Esophagus (tissue), 2 donors: Measurements from ENCODE around the gene SLC16A10. TPM values are rescaled to one million over a fixed set of nuclear protein-coding genes. Genes with fewer than 3 reads are reported as not detected.

ENCODE experiments used
- H3K27ac ChIP-seq, 2 donors: one replicate each; pipeline ENCODE4 v1.5.1; 2013; ENCODE audit warnings: low read depth in 2 of 2, mild to moderate bottlenecking in 2 of 2, inconsistent platforms in 1 of 2, low read length in 1 of 2, moderate library complexity in 1 of 2
- H3K27me3 ChIP-seq, 2 donors: one replicate each; pipeline ENCODE4 v1.6.1; 2013; ENCODE audit warnings: low read length in 2 of 2, control low read depth in 1 of 2, mild to moderate bottlenecking in 1 of 2; ENCODE audit not compliant: insufficient read depth in 2 of 2, control insufficient read depth in 1 of 2
- H3K36me3 ChIP-seq, 2 donors: one replicate each; pipeline ENCODE4 v1.6.1; 2013; ENCODE audit warnings: low read length in 1 of 2; ENCODE audit not compliant: control insufficient read depth in 2 of 2, insufficient read depth in 2 of 2
- H3K4me1 ChIP-seq, 2 donors: one replicate each; pipeline ENCODE4 v1.6.1; 2013; ENCODE audit warnings: low read length in 1 of 2; ENCODE audit not compliant: control insufficient read depth in 2 of 2, insufficient read depth in 2 of 2
- H3K4me3 ChIP-seq, 2 donors: one replicate each; pipeline ENCODE4 v1.5.1; 2013; ENCODE audit warnings: low read length in 2 of 2, mild to moderate bottlenecking in 2 of 2, low read depth in 1 of 2, moderate library complexity in 1 of 2
- H3K9me3 ChIP-seq, 2 donors: one replicate each; pipeline ENCODE4 v1.6.1; 2013; ENCODE audit warnings: mild to moderate bottlenecking in 2 of 2, low read depth in 1 of 2, low read length in 1 of 2, moderate library complexity in 1 of 2; ENCODE audit not compliant: control insufficient read depth in 2 of 2, insufficient read depth in 1 of 2
- WGBS, 2 donors: extraction: QIAGEN DNeasy Blood & Tissue Kit; methylation state at CpG; one replicate each; pipeline ENCODE4 v1.1.7; 2013; 5-methylcytosine and 5-hydroxymethylcytosine counted together
- polyA plus RNA-seq, 2 donors: library from polyadenylated mRNA; stranded (reverse); fragments of 200-250 nt; gene quantifications; one replicate each; pipeline ENCODE4 v1.2.3, GENCODE V29; 2013
- donor health status: healthy with polysubstance abuse.
- donor health status: Bipolar disorder and iron deficiency.

Gene SLC16A10
- polyA plus RNA-seq, 2 donors = 0.18 to 0.41 TPM

- 47 to 49% methylated on average over 2 of the region's 2 CpGs for WGBS, 2 donors
- Histone ChIP-seq H3K4me1 (no peaks in the 10 kb centered on the region), H3K9me3 (no peaks in the 10 kb centered on the region), H3K27me3 (no peaks in the 10 kb centered on the region), H3K27ac (no peak overlapping the region), H3K36me3 (no peaks in the 10 kb centered on the region), H3K4me3 (no peak overlapping the region)
Measured at GRCh38 chr6:111204305-111204704, 117.0 kb downstream of the SLC16A10 start.

DNA sequence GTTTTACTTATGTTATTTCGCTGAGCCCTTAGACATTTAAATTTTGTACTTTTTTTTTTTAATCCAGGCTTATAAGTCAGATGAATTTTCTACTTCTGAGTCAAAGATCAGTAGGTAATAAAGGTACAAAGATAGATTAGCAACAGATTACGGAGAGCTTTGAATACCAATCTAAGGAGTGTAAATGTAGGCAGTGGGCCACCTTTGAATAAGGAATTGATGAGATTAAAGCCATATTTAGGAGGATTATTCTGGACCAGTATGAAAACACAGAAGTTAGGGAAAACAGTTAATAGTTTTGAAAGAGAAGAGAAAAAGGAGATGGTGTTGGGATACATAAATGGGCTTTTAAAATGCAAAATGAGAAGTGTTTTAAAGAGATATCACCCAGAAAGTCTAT is 117.6 kb downstream of the SLC16A10 start:
- H3K4me3 ChIP-seq = no peak overlapping the region
- no peaks in the 10 kb centered on the region for H3K4me1 ChIP-seq
- H3K27me3 ChIP-seq = no peaks in the 10 kb centered on the region
- no peak overlapping the region for H3K27ac ChIP-seq
- H3K36me3 ChIP-seq = no peaks in the 10 kb centered on the region
- no peaks in the 10 kb centered on the region for H3K9me3 ChIP-seq
- 68 to 69% methylated on average over 2 of the region's 2 CpGs for WGBS, 2 donors

DNA sequence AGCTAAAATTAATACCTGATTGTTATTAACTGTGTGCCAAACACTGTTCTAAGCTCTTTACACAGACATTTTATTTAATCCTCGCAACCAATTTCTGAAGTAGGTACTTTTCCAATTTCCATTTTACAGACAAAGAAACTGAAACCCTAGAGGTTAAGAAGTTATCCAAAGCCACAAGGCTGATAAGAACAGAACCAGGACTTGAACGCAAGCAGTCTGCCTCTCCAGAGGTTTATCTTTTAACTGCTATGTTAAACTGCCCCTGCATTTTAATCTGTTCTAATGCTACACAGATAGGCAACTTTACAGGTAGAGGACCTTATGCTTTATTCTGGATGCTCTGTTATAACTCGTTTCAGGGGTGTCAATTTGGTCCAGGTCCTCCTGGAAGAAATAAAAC is 118.2 kb downstream of the SLC16A10 start:
- H3K27me3 ChIP-seq = no peaks in the 10 kb centered on the region
- H3K4me3 ChIP-seq = no peak overlapping the region
- no peaks in the 10 kb centered on the region for H3K36me3 ChIP-seq
- no peak overlapping the region for H3K27ac ChIP-seq
- WGBS, 2 donors = 56 to 66% methylated on average over 3 of the region's 3 CpGs
- H3K9me3 ChIP-seq = no peaks in the 10 kb centered on the region
- no peaks in the 10 kb centered on the region for H3K4me1 ChIP-seq

- Histone ChIP-seq H3K36me3 (no peaks in the 10 kb centered on the region), H3K4me1 (no peaks in the 10 kb centered on the region), H3K9me3 (no peaks in the 10 kb centered on the region), H3K27ac (no peak overlapping the region), H3K4me3 (no peak overlapping the region), H3K27me3 (no peaks in the 10 kb centered on the region)
- 69 to 74% methylated on average over 4 of the region's 4 CpGs for WGBS, 2 donors
Measured at GRCh38 chr6:111207141-111207858, 120.0 kb downstream of the SLC16A10 start.

DNA sequence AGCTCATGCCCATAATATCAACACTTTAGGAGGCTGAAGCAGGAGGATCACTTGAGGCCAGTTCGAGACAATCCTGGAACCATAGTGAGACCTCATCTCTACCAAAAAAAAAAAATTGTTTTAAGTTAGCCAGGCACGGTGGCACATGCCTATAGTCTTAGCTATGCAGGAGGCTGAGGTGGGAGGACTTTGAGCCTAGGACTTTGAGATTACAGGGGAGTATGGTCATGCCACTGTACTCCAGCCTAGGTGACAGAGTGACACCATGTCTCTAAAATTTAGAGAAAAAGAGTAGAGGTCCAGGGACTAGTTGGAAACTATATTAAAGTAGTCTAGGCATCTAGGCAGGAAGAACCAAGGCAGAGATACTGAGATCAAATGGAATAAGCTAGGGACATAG is 121.6 kb downstream of the SLC16A10 start:
- 82 to 88% methylated on average over 2 of the region's 2 CpGs for WGBS, 2 donors
- no peak overlapping the region for H3K4me3 ChIP-seq
- H3K36me3 ChIP-seq = no peaks in the 10 kb centered on the region
- H3K27me3 ChIP-seq = no peaks in the 10 kb centered on the region
- H3K9me3 ChIP-seq = no peaks in the 10 kb centered on the region
- H3K4me1 ChIP-seq = no peaks in the 10 kb centered on the region
- no peak overlapping the region for H3K27ac ChIP-seq

DNA sequence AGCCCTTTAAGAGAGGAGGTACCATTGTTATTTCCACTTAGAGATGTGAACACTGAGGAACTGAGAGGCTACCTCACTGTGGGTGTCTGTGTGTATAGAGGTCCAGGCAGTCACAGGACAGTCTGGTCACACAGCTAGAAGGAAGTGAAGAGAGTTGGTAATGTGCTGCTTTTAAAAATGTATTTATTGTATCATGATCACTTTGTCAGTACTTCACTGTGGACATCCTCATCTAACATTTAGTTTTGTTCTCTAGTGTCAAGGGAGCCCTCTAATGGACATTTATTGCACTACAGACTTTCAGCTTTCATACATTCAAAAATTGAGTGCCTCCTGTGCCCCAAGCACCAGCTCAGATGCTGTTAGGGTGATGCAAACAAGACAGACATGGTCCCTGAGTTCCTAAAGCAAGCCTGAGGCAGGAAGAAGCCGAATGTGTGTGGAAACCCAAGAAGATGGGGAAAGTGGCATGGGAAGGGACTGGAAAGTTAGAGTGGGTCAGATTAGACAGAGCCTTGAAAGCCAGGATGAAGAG is 123.0 kb downstream of the SLC16A10 start:
- WGBS, 2 donors = 33 to 34% methylated on average over 1 of the region's 1 CpG
- H3K9me3 ChIP-seq = no peaks in the 10 kb centered on the region
- H3K36me3 ChIP-seq = no peaks in the 10 kb centered on the region
- no peak overlapping the region for H3K27ac ChIP-seq
- H3K4me3 ChIP-seq = no peak overlapping the region
- H3K4me1 ChIP-seq = no peaks in the 10 kb centered on the region
- no peaks in the 10 kb centered on the region for H3K27me3 ChIP-seq

GRCh38 chr6:111211411-111212030 is 124.2 kb downstream of the SLC16A10 start:
- no peak overlapping the region for H3K4me3 ChIP-seq
- H3K4me1 ChIP-seq = no peaks in the 10 kb centered on the region
- H3K27ac ChIP-seq = no peak overlapping the region
- 63 to 76% methylated on average over 6 of the region's 6 CpGs for WGBS, 2 donors
- no peaks in the 10 kb centered on the region for H3K27me3 ChIP-seq
- no peaks in the 10 kb centered on the region for H3K9me3 ChIP-seq
- no peaks in the 10 kb centered on the region for H3K36me3 ChIP-seq

GRCh38 chr6:111212625-111213024 is 125.3 kb downstream of the SLC16A10 start:
- Histone ChIP-seq H3K27me3 (no peaks in the 10 kb centered on the region), H3K4me3 (no peak overlapping the region), H3K36me3 (no peaks in the 10 kb centered on the region), H3K9me3 (no peaks in the 10 kb centered on the region), H3K27ac (no peak overlapping the region), H3K4me1 (no peaks in the 10 kb centered on the region)
- WGBS, 2 donors = 84 to 89% methylated on average over 3 of the region's 3 CpGs

GRCh38 chr6:111215131-111215530 is 127.8 kb downstream of the SLC16A10 start:
- Histone ChIP-seq H3K27ac (no peak overlapping the region), H3K36me3 (no peaks in the 10 kb centered on the region), H3K4me3 (no peak overlapping the region), H3K9me3 (no peaks in the 10 kb centered on the region), H3K27me3 (no peaks in the 10 kb centered on the region), H3K4me1 (no peaks in the 10 kb centered on the region)
- WGBS, 2 donors = 47 to 55% methylated on average over 1 of the region's 1 CpG

GRCh38 chr6:111219785-111220184 is 132.5 kb downstream of the SLC16A10 start:
- 96 to 97% methylated on average over 6 of the region's 6 CpGs for WGBS, 2 donors
- H3K4me3 ChIP-seq = no peak overlapping the region
- H3K27me3 ChIP-seq = no peaks in the 10 kb centered on the region
- H3K4me1 ChIP-seq = no peaks in the 10 kb centered on the region
- no peak overlapping the region for H3K27ac ChIP-seq
- H3K36me3 ChIP-seq = no peaks in the 10 kb centered on the region
- no peaks in the 10 kb centered on the region for H3K9me3 ChIP-seq
